Kidney (tissue), 14 donors: ENCODE measurements around the gene MS4A2. TPM values are rescaled to one million over a fixed set of nuclear protein-coding genes. Genes with fewer than 3 reads are reported as not detected.
"Not testable (repeated sequence)": the region's sequence is repeated elsewhere in the genome, so short reads cannot be mapped to it uniquely, and the experiment has no call there.

Experiments
- DNase-seq, 5 donors: peaks; one replicate each; pipeline ENCODE4 v3.0.0-alpha.2; 2013 to 2020
- FAIRE-seq: peaks from 2 replicates; lab custom pipeline; 2012; peaks lifted over from hg19 to GRCh38; lab: Jason Lieb, UNC
- H3K27ac ChIP-seq, 2 donors: one replicate each; pipeline ENCODE4 v1.7.0; 2013; ENCODE audit warnings: low read depth in 2 of 2, low read length in 2 of 2, inconsistent platforms in 1 of 2
- H3K27me3 ChIP-seq: one replicate; pipeline ENCODE4 v1.7.1; 2013; ENCODE audit warnings: low read length, inconsistent platforms; ENCODE audit not compliant: control insufficient read depth, insufficient read depth
- H3K36me3 ChIP-seq, 3 donors: one replicate each; pipeline versions ENCODE4 v1.7.0 to v1.7.1; 2013; ENCODE audit warnings: low read length in 3 of 3, control low read depth in 1 of 3, inconsistent platforms in 1 of 3; ENCODE audit not compliant: insufficient read depth in 3 of 3, control insufficient read depth in 2 of 3
- H3K4me1 ChIP-seq, 3 donors: one replicate each; pipeline versions ENCODE4 v1.7.0 to v1.7.1; 2013; ENCODE audit warnings: low read length in 3 of 3, inconsistent platforms in 1 of 3, low read depth in 1 of 3; ENCODE audit not compliant: control insufficient read depth in 2 of 3, insufficient read depth in 2 of 3
- H3K4me3 ChIP-seq, 3 donors: one replicate each; pipeline versions ENCODE4 v1.7.0 to v1.8.1; 2013; ENCODE audit warnings: low read length in 3 of 3, control low read depth in 1 of 3, inconsistent platforms in 1 of 3
- H3K9ac ChIP-seq, 3 donors: one replicate each; pipeline versions ENCODE4 v1.7.0 to v1.7.1; 2013; ENCODE audit warnings: low read length in 3 of 3, control low read depth in 1 of 3, inconsistent platforms in 1 of 3
- H3K9me3 ChIP-seq, 3 donors: one replicate each; pipeline versions ENCODE4 v1.7.0 to v1.7.1; 2013; ENCODE audit warnings: low read length in 3 of 3, control low read depth in 1 of 3, inconsistent platforms in 1 of 3; ENCODE audit not compliant: control insufficient read depth in 2 of 3, insufficient read depth in 1 of 3
- CTCF ChIP-seq: IDR thresholded peaks from 3 replicates; pipeline ENCODE4 v1.5.1; 2012; ENCODE audit warnings: mild to moderate bottlenecking, moderate library complexity, borderline replicate concordance; ENCODE audit not compliant: insufficient read depth; ENCODE audit errors: extremely low read depth
- intact Hi-C: fragments of 100-400 bp; cut with DNase I; formaldehyde crosslinking; loops from one replicate; pipeline ENCODE4 v1.11.1; 2022
- polyA plus RNA-seq: library from polyadenylated mRNA; stranded (reverse); fragments of 350-450 nt; fragmentation: Illumina TruSeq; extraction: RNeasy Lipid Tissue Mini Kit (QIAGEN cat#74804); gene quantifications from one replicate; pipeline ENCODE4 v1.2.3, GENCODE V29; 2014; ENCODE audit warnings: low read depth, low replicate concordance; ENCODE audit not compliant: insufficient read depth
- total RNA-seq: library from RNA; stranded (reverse); fragmentation: NEBNext Ultra II Directional; extraction: Animal tissue kit (Norgen Biotek cat#: 25700); gene quantifications from one replicate; pipeline ENCODE4 v1.2.1, GENCODE V29; 2021
- donor health status: control.
- donor health status: control.
- donor health status: control.
- donor health status: control.
- donor health status: control.
- donor health status: DM: yes; HTN: yes; CAD: no.
- donor health status: Normal renal cell carcinoma (clear cell type).

The MS4A2 gene
- total and polyA plus RNA-seq, 2 donors from 2014 or later, result 9.1 TPM; not detected in 1

- H3K4me1 ChIP-seq, H3K27ac ChIP-seq, H3K9ac ChIP-seq, DNase-seq, FAIRE-seq, H3K9me3 ChIP-seq, intact Hi-C loops, H3K36me3 ChIP-seq, H3K4me3 ChIP-seq, H3K27me3 ChIP-seq: not testable (repeated sequence)
Observed at GRCh38 chr11:60104471-60105115, 16.1 kb downstream of the MS4A2 start.

DNA sequence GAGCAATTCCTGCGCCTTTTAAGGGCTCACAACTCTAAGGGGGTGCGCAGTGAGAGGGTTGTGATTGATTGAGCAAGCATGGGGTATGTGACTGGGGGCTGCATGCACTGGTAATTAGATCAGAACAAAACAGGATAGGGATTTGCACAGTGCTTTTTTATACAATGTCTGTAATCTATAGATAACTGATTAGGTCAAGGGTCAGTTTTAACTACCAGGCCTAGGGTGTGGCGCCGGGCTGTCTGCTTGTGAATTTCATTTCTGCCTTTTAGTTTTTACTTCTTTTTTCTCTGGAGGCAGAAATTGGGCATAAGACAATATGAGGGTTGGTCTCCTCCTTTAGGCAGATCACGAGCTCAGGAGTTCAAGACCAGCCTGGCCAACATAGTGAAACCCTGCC, 20.2 kb downstream of the MS4A2 start:
- H3K9ac ChIP-seq, DNase-seq, intact Hi-C loops, H3K4me3 ChIP-seq, H3K4me1 ChIP-seq, H3K9me3 ChIP-seq, FAIRE-seq, H3K27ac ChIP-seq, H3K36me3 ChIP-seq, H3K27me3 ChIP-seq: not testable (repeated sequence)

DNA sequence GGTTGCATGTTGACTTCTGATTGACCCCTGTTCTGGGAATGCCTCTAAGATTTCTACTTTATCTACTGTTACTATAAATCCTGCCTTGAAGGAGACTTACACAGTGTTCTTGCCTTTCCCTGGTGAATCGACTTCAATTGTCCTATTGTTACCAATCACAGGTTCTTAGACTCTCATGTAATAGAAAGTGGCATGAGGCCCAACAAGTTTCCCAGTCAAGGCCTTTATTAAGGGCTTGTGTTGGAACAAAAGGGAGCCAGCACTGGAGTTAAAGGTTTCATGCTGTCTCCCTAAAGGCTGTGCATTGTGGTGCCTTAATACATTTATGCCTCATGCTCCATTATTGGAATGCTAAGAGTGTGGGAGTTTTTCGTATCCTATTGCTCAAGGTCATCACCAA, 23.3 kb downstream of the MS4A2 start:
- Histone ChIP-seq H3K27ac (no peak overlapping the region), H3K27me3 (no peaks in the 10 kb centered on the region), H3K9me3 (no peaks in the 10 kb centered on the region), H3K4me3 (no peak overlapping the region), H3K4me1 (no peaks in the 10 kb centered on the region), H3K36me3 (no peaks in the 10 kb centered on the region), H3K9ac (no peak overlapping the region)
- DNase-seq (peak in 2 of 5 donors; percentile 5 to 7), FAIRE-seq (no peak)
- no peak for TF ChIP-seq CTCF
- intact Hi-C loops, result no loop called here

DNA sequence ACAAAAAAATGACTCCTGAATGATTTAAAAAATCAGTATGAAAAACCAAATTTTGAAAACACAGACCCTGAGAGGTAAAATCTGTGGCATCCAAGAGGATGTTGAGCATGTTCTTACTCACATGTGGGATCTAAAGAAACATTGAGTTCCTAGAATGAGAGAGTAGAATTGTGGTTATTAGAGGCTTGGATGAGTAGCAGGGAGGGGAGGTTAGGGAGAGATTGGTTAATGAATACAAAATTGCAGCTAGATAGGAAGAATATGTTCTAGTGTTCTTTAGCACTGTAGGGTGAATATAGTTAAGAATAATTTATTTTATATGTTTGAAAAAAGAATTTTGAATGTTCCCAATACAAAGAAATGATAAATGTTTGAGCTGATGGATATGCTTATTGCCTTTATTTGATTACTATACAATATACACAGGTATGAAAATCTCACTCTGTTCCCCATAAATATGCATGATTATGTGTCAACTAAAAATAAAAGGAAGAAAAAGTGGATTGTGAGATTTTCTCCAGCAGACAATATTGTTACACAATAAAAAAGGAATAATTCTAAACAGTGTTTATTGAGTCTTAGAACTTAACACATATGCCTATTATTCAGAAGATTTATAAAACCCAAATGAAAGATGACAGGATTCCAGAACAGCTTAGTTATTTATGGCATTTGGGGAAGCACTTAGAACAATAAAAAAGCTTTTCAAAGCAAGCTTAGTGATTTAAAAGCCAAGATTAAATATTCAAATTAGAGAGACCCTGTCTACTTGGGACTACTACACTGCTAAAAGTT, 28.7 kb downstream of the MS4A2 start:
- no peaks in the 10 kb centered on the region for H3K4me1 ChIP-seq
- H3K27ac ChIP-seq, result no peak overlapping the region
- H3K27me3 ChIP-seq, result no peaks in the 10 kb centered on the region
- no peaks in the 10 kb centered on the region for H3K9me3 ChIP-seq
- H3K36me3 ChIP-seq, result no peaks in the 10 kb centered on the region
- FAIRE-seq (no peak), DNase-seq (no peak)
- no peak overlapping the region for H3K9ac ChIP-seq
- no peak overlapping the region for H3K4me3 ChIP-seq
- TF ChIP-seq CTCF, result no peak
- intact Hi-C loops, result no loop called here
